ENCODE data around the gene STX2. TPM values are rescaled to one million over a fixed set of nuclear protein-coding genes. Genes with fewer than 3 reads are reported as not detected.

The STX2 gene
- total RNA-seq, 2 donors from 2014 or later: 5.3 to 11.5 TPM

- no peak for TF ChIP-seq POLR2A (IDR thresholded peaks at IDR 0.05)
- TF ChIP-seq, protein P1, sequence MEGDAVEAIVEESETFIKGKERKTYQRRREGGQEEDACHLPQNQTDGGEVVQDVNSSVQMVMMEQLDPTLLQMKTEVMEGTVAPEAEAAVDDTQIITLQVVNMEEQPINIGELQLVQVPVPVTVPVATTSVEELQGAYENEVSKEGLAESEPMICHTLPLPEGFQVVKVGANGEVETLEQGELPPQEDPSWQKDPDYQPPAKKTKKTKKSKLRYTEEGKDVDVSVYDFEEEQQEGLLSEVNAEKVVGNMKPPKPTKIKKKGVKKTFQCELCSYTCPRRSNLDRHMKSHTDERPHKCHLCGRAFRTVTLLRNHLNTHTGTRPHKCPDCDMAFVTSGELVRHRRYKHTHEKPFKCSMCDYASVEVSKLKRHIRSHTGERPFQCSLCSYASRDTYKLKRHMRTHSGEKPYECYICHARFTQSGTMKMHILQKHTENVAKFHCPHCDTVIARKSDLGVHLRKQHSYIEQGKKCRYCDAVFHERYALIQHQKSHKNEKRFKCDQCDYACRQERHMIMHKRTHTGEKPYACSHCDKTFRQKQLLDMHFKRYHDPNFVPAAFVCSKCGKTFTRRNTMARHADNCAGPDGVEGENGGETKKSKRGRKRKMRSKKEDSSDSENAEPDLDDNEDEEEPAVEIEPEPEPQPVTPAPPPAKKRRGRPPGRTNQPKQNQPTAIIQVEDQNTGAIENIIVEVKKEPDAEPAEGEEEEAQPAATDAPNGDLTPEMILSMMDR (IDR thresholded peaks at IDR 0.05): no peak
- no peak for TF ChIP-seq POLR2AphosphoS5 (IDR thresholded peaks at IDR 0.05)
- intact Hi-C loops (cut with DNase I): no loop called here
- 86% methylated on average over 9 of the region's 9 CpGs for WGBS
Observed at GRCh38 chr12:130860311-130860710, 21.3 kb upstream of the STX2 start.

GRCh38 chr12:130859161-130859560, 20.1 kb upstream of the STX2 start:
- intact Hi-C loops (cut with DNase I): no loop called here
- no peaks in the 10 kb centered on the region for H3K9me3 ChIP-seq
- 84% methylated on average over 6 of the region's 6 CpGs for WGBS
- H3K4me3 ChIP-seq: no peak overlapping the region
- no peaks in the 10 kb centered on the region for H3K36me3 ChIP-seq
- DNase-seq (ENCODE audit: low spot score): no peak
- no peak overlapping the region for H3K27ac ChIP-seq
- H3K27me3 ChIP-seq (replicated peaks; ENCODE audit: insufficient read depth): no peaks in the 10 kb centered on the region
- TF ChIP-seq POLR2AphosphoS5 (IDR thresholded peaks at IDR 0.05): no peak
- TF ChIP-seq POLR2A (IDR thresholded peaks at IDR 0.05): no peak
- H3K4me1 ChIP-seq (replicated peaks): no peaks in the 10 kb centered on the region

More at GRCh38 chr12:130860311-130860710, 21.3 kb upstream of the STX2 start:
- Histone ChIP-seq H3K4me1 (replicated peaks) (no peaks in the 10 kb centered on the region), H3K27ac (no peak overlapping the region), H3K27me3 (replicated peaks; ENCODE audit: insufficient read depth) (no peaks in the 10 kb centered on the region), H3K9me3 (no peaks in the 10 kb centered on the region), H3K36me3 (no peaks in the 10 kb centered on the region), H3K4me3 (no peak overlapping the region)
- no peak for DNase-seq (ENCODE audit: low spot score)

DNA sequence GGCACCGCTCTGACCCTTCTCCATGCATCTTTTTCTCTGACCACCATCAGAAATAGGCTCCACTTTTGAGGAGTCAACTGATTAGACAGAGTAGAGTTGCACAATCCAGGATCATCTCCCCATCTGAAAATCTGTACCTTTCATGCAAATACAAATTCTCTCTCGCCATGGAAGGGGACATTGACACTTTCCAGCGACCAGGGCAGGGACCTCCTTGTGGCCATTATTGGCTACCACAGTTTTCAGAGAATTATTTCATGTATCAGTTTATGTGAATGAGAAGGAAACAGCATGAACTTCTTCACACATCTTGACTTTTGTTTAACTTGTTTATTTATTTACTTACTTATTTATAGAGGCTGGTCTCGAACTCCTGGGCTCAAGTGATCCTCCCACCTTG, 19.0 kb upstream of the STX2 start:
- 81% methylated on average over 4 of the region's 4 CpGs for WGBS
- DNase-seq (ENCODE audit: low spot score): no peak
- Histone ChIP-seq H3K36me3 (no peaks in the 10 kb centered on the region), H3K9me3 (no peaks in the 10 kb centered on the region), H3K27me3 (replicated peaks; ENCODE audit: insufficient read depth) (no peaks in the 10 kb centered on the region), H3K4me3 (no peak overlapping the region), H3K27ac (no peak overlapping the region), H3K4me1 (replicated peaks) (no peaks in the 10 kb centered on the region)
- TF ChIP-seq, protein P1 (IDR thresholded peaks at IDR 0.05): no peak
- no peak for TF ChIP-seq POLR2AphosphoS5 (IDR thresholded peaks at IDR 0.05)
- TF ChIP-seq POLR2A (IDR thresholded peaks at IDR 0.05): no peak
- intact Hi-C loops (cut with DNase I): no loop called here

DNA sequence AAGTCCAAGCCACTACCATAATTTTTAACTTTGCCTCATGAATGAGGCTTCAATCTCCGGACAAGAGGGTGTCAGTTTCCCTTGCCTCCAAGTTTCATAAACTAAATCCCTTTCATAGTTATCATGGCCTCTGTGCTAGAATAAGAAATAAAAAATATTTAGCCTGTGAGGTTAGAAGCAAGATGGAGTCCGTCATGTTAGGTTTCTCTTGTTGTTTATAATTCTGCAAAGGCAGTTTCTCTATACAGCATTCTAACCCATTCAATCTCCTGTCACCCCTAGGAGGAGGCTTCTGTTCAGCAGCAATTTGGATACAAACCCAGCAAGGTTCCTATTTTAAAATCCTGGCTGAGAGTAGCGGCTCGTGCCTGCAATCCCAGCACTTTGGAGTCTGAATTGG, 17.0 kb upstream of the STX2 start:
- Histone ChIP-seq H3K36me3 (no peaks in the 10 kb centered on the region), H3K4me1 (replicated peaks) (no peaks in the 10 kb centered on the region), H3K9me3 (no peaks in the 10 kb centered on the region), H3K4me3 (no peak overlapping the region), H3K27me3 (replicated peaks; ENCODE audit: insufficient read depth) (no peaks in the 10 kb centered on the region), H3K27ac (no peak overlapping the region)
- WGBS: 81% methylated on average over 4 of the region's 4 CpGs
- TF ChIP-seq POLR2A (IDR thresholded peaks at IDR 0.05) (no peak), POLR2AphosphoS5 (IDR thresholded peaks at IDR 0.05) (no peak)
- TF ChIP-seq, protein P1 (IDR thresholded peaks at IDR 0.05): no peak
- DNase-seq (ENCODE audit: low spot score): no peak
- intact Hi-C loops (cut with DNase I): no loop called here

DNA sequence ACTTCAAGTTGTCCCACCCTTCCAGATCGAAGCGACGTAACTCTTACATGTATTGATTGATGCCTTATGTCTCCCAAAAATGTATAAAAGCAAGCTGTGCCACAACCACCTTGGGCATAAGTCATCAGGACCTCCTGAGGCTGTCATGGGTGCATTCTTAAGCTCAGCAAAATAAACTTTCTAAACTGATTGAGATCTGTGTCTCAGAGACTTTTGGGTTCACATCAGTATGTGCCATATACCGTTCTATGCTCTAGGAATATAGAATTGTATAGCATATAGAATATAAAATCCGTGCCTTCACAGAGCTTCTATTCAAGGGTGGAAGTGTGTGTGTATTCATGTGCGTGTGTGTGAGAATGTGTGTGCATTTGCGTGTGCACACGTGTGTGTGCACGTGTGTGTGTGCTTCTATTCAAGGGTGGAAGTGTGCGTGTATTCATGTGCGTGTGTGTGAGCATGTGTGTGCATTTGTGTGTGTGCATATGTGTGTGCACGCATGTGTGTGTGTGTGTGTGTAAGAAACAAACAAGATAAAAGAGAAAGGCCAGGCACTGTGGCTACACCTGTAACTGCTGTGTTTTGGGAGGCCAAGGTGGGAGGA, 11.5 kb upstream of the STX2 start:
- no peak for TF ChIP-seq POLR2A (IDR thresholded peaks at IDR 0.05)
- TF ChIP-seq, protein P1 (IDR thresholded peaks at IDR 0.05): no peak
- no peaks in the 10 kb centered on the region for H3K36me3 ChIP-seq

More for the DNA sequence above, 11.5 kb upstream of the STX2 start:
- Histone ChIP-seq H3K4me3 (no peak overlapping the region), H3K27ac (no peak overlapping the region), H3K4me1 (replicated peaks) (no peaks in the 10 kb centered on the region), H3K9me3 (no peaks in the 10 kb centered on the region), H3K27me3 (replicated peaks; ENCODE audit: insufficient read depth) (no peaks in the 10 kb centered on the region)
- no peak for DNase-seq (ENCODE audit: low spot score)
- 69% methylated on average over 12 of the region's 12 CpGs for WGBS
- intact Hi-C loops (cut with DNase I): no loop called here

Data from prostate gland (tissue), 2 donors.